Stimulated activated CD8-positive, alpha-beta memory T cell treated with anti-CD3 and anti-CD28 coated beads, Interleukin-2, amount 100 ng/mL, for 48 hours (primary cell): ENCODE results near the gene COQ3.

Experiments used
- DNase-seq, 2 donors: peaks; one replicate each; pipeline ENCODE4 v3.0.0-alpha.2; 2020; ENCODE audit warnings: low read depth in 2 of 2

Gene COQ3

GRCh38 chr6:99393698-99394531 lies at the start of gene COQ3:
Gene COQ3 (minus strand): TSS chr6:99394195. CDS start chr6:99394179, 16 bp downstream.
- peak; percentile 52 to 53 for DNase-seq

GRCh38 chr6:99434702-99435530 lies 40.9 kb upstream of the COQ3 start:
- DNase-seq: no peak

GRCh38 chr6:99432877-99433276 lies 38.9 kb upstream of the COQ3 start:
- no peak for DNase-seq

GRCh38 chr6:99431901-99432300 lies 37.9 kb upstream of the COQ3 start:
- DNase-seq: no peak

GRCh38 chr6:99427988-99428387 lies 34.0 kb upstream of the COQ3 start:
- DNase-seq: no peak

GRCh38 chr6:99426451-99426757 lies 32.4 kb upstream of the COQ3 start:
- no peak for DNase-seq

- peak; percentile 41 to 57 for DNase-seq
These were observed 31.9 kb upstream of the COQ3 start for GRCh38 chr6:99425647-99426450.

GRCh38 chr6:99424761-99425646 lies 31.0 kb upstream of the COQ3 start, which contains the start of gene PNISR:
Gene PNISR (minus strand): TSS chr6:99425308. CDS start chr6:99414659, 10,649 bp downstream.
- peak; percentile 71 to 76 for DNase-seq

GRCh38 chr6:99424022-99424421 lies 30.0 kb upstream of the COQ3 start:
- no peak for DNase-seq

GRCh38 chr6:99422912-99423311 lies 28.9 kb upstream of the COQ3 start:
- DNase-seq: no peak

- no peak for DNase-seq
These were observed 23.1 kb upstream of the COQ3 start for GRCh38 chr6:99416892-99417767.

- no peak for DNase-seq
These were observed 22.2 kb upstream of the COQ3 start for GRCh38 chr6:99416226-99416625.

GRCh38 chr6:99415446-99415845 lies 21.5 kb upstream of the COQ3 start:
- no peak for DNase-seq

- DNase-seq: no peak
These were observed 18.1 kb upstream of the COQ3 start for GRCh38 chr6:99412065-99412464.

- DNase-seq: no peak
These were observed 15.7 kb upstream of the COQ3 start for GRCh38 chr6:99409672-99410071.

GRCh38 chr6:99407076-99407475 lies 13.1 kb upstream of the COQ3 start:
- DNase-seq: no peak

GRCh38 chr6:99402448-99402847 lies 8.5 kb upstream of the COQ3 start:
- DNase-seq: no peak

GRCh38 chr6:99397287-99397686 lies 3.3 kb upstream of the COQ3 start:
- DNase-seq: no peak

- no peak for DNase-seq
These were observed 663 bp downstream of the COQ3 start for GRCh38 chr6:99393366-99393697.

GRCh38 chr6:99390896-99391295 lies 3.1 kb downstream of the COQ3 start:
- no peak for DNase-seq
